GM12878 (cell line): ENCODE data around the gene SENP7. TPM values are rescaled to one million over a fixed set of nuclear protein-coding genes. Genes with fewer than 3 reads are reported as not detected.

ENCODE experiments used
- ATAC-seq: fragments of 200-7000 bp; cut with Tn5 transposase; 3 replicates; pipeline ENCODE4 v1.9.1; 2020; ENCODE audit warnings: mild to moderate bottlenecking, moderate library complexity
- BruUV-seq: library from RNA; stranded (reverse); fragments of 400-500 nt; replicated peaks from 2 replicates; lab custom pipeline; 2021; lab: Mats Ljungman, UMichigan
- CTCF ChIA-PET: fragments of 300-600 bp; sonication (Branson Sonifier 250); formaldehyde crosslinking; extraction: SDS; loops from one replicate; lab custom pipeline; 2021; ENCODE audit warnings: inconsistent platforms; lab: Yijun Ruan, JAX
- POLR2A ChIA-PET: fragments of 350-600 bp; formaldehyde crosslinking; extraction: SDS; loops from one replicate; lab custom pipeline; 2021; ENCODE audit warnings: inconsistent platforms; lab: Charles Lee
- RAD21 ChIA-PET: fragments of 300-600 bp; sonication (Branson Sonifier 250); formaldehyde crosslinking; loops from one replicate; lab custom pipeline; 2023; ENCODE audit warnings: antibody characterized with exemption; ENCODE audit not compliant: unreplicated experiment; lab: Charles Lee
- SMC1A ChIA-PET: fragments of 300-600 bp; sonication (Branson Sonifier 250); formaldehyde crosslinking; loops from one replicate; lab custom pipeline; 2023; ENCODE audit not compliant: unreplicated experiment, uncharacterized antibody; lab: Charles Lee
- DNase-seq: peaks from one replicate; pipeline ENCODE4 v3.0.0-alpha.2; 2011; ENCODE audit warnings: low read depth, low spot score
- FAIRE-seq: peaks from 3 replicates; lab custom pipeline; 2011; peaks lifted over from hg19 to GRCh38; lab: Jason Lieb, UNC
- H2AFZ ChIP-seq: 2 replicates; pipeline ENCODE4 v1.6.0; 2011; ENCODE audit warnings: low read depth, low read length, control low read depth; ENCODE audit not compliant: control insufficient read depth
- H3K27ac ChIP-seq: 2 replicates; pipeline ENCODE4 v1.5.1; 2011; ENCODE audit warnings: control low read depth; ENCODE audit not compliant: control insufficient read depth, insufficient read depth
- H3K27me3 ChIP-seq, 2 experiments: replicated peaks in 1 of 2; 2 replicates each; pipeline versions ENCODE4 v1.6.0 to v1.6.1; 2011; ENCODE audit warnings: low read length in 1 of 2; ENCODE audit not compliant: control insufficient read depth in 2 of 2, insufficient read depth in 2 of 2
- H3K36me3 ChIP-seq, 2 experiments: 2 replicates each; pipeline ENCODE4 v1.5.1; 2011; ENCODE audit warnings: low read length in 1 of 2; ENCODE audit not compliant: control insufficient read depth in 2 of 2, insufficient read depth in 2 of 2
- H3K4me1 ChIP-seq: 2 replicates; pipeline ENCODE4 v1.6.1; 2011; ENCODE audit warnings: mild to moderate bottlenecking, low read length, moderate library complexity, mixed read lengths; ENCODE audit not compliant: control insufficient read depth, insufficient read depth
- H3K4me2 ChIP-seq: 2 replicates; pipeline ENCODE4 v1.6.0; 2011; ENCODE audit warnings: control low read depth; ENCODE audit not compliant: control insufficient read depth, insufficient read depth
- H3K4me3 ChIP-seq: fragments of 200-600 bp; sonication (generic); 2 replicates; pipeline ENCODE4 v1.5.1; 2016
- H3K79me2 ChIP-seq: 2 replicates; pipeline ENCODE4 v1.6.0; 2011; ENCODE audit warnings: low read length; ENCODE audit not compliant: control insufficient read depth, insufficient read depth
- H3K9ac ChIP-seq: 2 replicates; pipeline ENCODE4 v1.8.0; 2011; ENCODE audit warnings: low read length, control low read depth, mixed read lengths; ENCODE audit not compliant: control insufficient read depth, insufficient read depth
- H3K9me3 ChIP-seq: replicated peaks from 3 replicates; pipeline ENCODE4 v1.5.1; 2011; ENCODE audit warnings: mild to moderate bottlenecking, low read length; ENCODE audit not compliant: control insufficient read depth, insufficient read depth
- H4K20me1 ChIP-seq: 2 replicates; pipeline ENCODE4 v1.6.0; 2011; ENCODE audit not compliant: control insufficient read depth, insufficient read depth
- CBFB ChIP-seq: IDR thresholded peaks from 2 replicates; pipeline ENCODE4 v1.6.1; 2016; ENCODE audit warnings: antibody characterized with exemption, low read depth
- CBX3 ChIP-seq: fragments of 200-600 bp; sonication (generic); IDR thresholded peaks from 2 replicates; pipeline ENCODE4 v1.6.1; 2016; ENCODE audit warnings: low read depth, borderline replicate concordance
- CEBPB ChIP-seq, 2 experiments: fragments of 150-350 bp in 1 of 2; IDR thresholded peaks; 2 replicates each; pipeline ENCODE4 v1.6.1; 2012 to 2014; ENCODE audit warnings: low read depth in 2 of 2, low read length in 2 of 2, borderline replicate concordance in 1 of 2, inconsistent platforms in 1 of 2
- HDAC2 ChIP-seq: fragments of 200-600 bp; sonication (generic); IDR thresholded peaks from 2 replicates; pipeline ENCODE4 v1.6.1; 2017
- IRF5 ChIP-seq: fragments of 450-650 bp; IDR thresholded peaks from 2 replicates; pipeline ENCODE4 v1.6.1; 2017; ENCODE audit warnings: borderline replicate concordance
- MEF2B ChIP-seq: fragments of 450-650 bp; IDR thresholded peaks from 2 replicates; pipeline ENCODE4 v1.6.1; 2018; ENCODE audit warnings: mild to moderate bottlenecking, moderate library complexity; ENCODE audit not compliant: partially characterized antibody, poor library complexity, severe bottlenecking
- MTA2 ChIP-seq: fragments of 450-650 bp; IDR thresholded peaks from 2 replicates; pipeline ENCODE4 v1.6.1; 2016; ENCODE audit warnings: low read depth, mild to moderate bottlenecking, moderate library complexity
- NR2C1 ChIP-seq: fragments of 450-650 bp; IDR thresholded peaks from 2 replicates; pipeline ENCODE4 v1.6.1; 2017; ENCODE audit warnings: antibody characterized with exemption, mild to moderate bottlenecking, moderate library complexity
- PKNOX1 ChIP-seq: fragments of 450-650 bp; IDR thresholded peaks from 2 replicates; pipeline ENCODE4 v1.6.1; 2016; ENCODE audit warnings: mild to moderate bottlenecking
- POLR2AphosphoS5 ChIP-seq: IDR thresholded peaks from 2 replicates; pipeline ENCODE4 v1.6.1; 2011; ENCODE audit warnings: mild to moderate bottlenecking, low read length, inconsistent platforms
- RB1 ChIP-seq: fragments of 450-650 bp; formaldehyde crosslinking; IDR thresholded peaks from 2 replicates; pipeline ENCODE4 v1.6.1; 2017; ENCODE audit warnings: mild to moderate bottlenecking, borderline replicate concordance
- SMAD5 ChIP-seq: IDR thresholded peaks from 2 replicates; pipeline ENCODE4 v1.6.1; 2016; ENCODE audit warnings: antibody characterized with exemption, low read depth
- SPI1 ChIP-seq: IDR thresholded peaks from 2 replicates; pipeline ENCODE4 v1.6.1; 2011; ENCODE audit warnings: low read depth, mild to moderate bottlenecking, low read length, moderate library complexity, borderline replicate concordance; ENCODE audit not compliant: insufficient read depth
- SREBF1 ChIP-seq: IDR thresholded peaks from 2 replicates; pipeline ENCODE4 v1.6.1; 2012; ENCODE audit warnings: mild to moderate bottlenecking, low read length
- SREBF2 ChIP-seq: IDR thresholded peaks from 2 replicates; pipeline ENCODE4 v1.6.1; 2012; ENCODE audit warnings: mild to moderate bottlenecking, low read length
- ZBTB40 ChIP-seq: fragments of 450-650 bp; IDR thresholded peaks from 2 replicates; pipeline ENCODE4 v1.6.1; 2016; ENCODE audit warnings: mild to moderate bottlenecking, moderate library complexity, borderline replicate concordance
- ZSCAN29 ChIP-seq: fragments of 450-650 bp; IDR thresholded peaks from 2 replicates; pipeline ENCODE4 v1.6.1; 2017; ENCODE audit warnings: mild to moderate bottlenecking, moderate library complexity
- ZZZ3 ChIP-seq: IDR thresholded peaks from 2 replicates; pipeline ENCODE4 v1.6.1; 2011; ENCODE audit warnings: low read depth; ENCODE audit not compliant: control insufficient read depth, insufficient read length
- WGBS: methylation state at CpG from one replicate; pipeline ENCODE4 v1.1.6; 2016; ENCODE audit warnings: low lambda C conversion rate; ENCODE audit not compliant: insufficient replicate concordance, insufficient coverage; ENCODE audit errors: missing lambda C conversion rate; 5-methylcytosine and 5-hydroxymethylcytosine counted together
- in situ Hi-C: fragments of 300-500 bp; cut with MboI; formaldehyde crosslinking; loops from 9 replicates; pipeline ENCODE4 v1.14.3; 2018; ENCODE audit warnings: mixed read lengths
- intact Hi-C: fragments of 100-400 bp; cut with micrococcal nuclease; formaldehyde crosslinking; loops from one replicate; pipeline ENCODE4 v1.14.2; 2022; ENCODE audit not compliant: unreplicated experiment
- polyA plus RNA-seq, 11 experiments: library from polyadenylated mRNA; depleted of rRNA in 4 of 11; unstranded in 6 of 11; stranded (reverse) in 5 of 11; fragments of >200 nt; fragmentation: Nextera tagmentation in 4 of 11; fragmentation: Illumina TruSeq in 1 of 11; extraction: Ambion mirVana in 4 of 11; extraction: Trizol in 1 of 11; gene quantifications; 1 replicate in 1 of 11; 2 replicates in 10 of 11; pipeline versions ENCODE4 v1.2.1 to v1.2.3, GENCODE V29; 2011 to 2016; ENCODE audit warnings: inconsistent platforms in 2 of 11, missing spikeins in 2 of 11, low read depth in 1 of 11
- total RNA-seq, 4 experiments: library from RNA; depleted of rRNA in 3 of 4; stranded (reverse); fragments of >200 nt in 3 of 4; fragmentation: Illumina TruSeq in 1 of 4; extraction: Trizol in 1 of 4; gene quantifications; 2 replicates each; pipeline versions ENCODE4 v1.2.1 to v1.2.3, GENCODE V29; 2013 to 2021

The SENP7 gene
- total and polyA plus RNA-seq, 10 of the 15 experiments (the other 5 are each of a cell fraction or from before 2014, with no cell fraction given) = 2.6 to 14.7 (median 8.3) TPM

GRCh38 chr3:101513419-101513986 is 491 bp upstream of the SENP7 start:
- TSS peak; percentile 99 for BruUV-seq
- no peak for FAIRE-seq
- ChIA-PET SMC1A (interaction anchor here (0.6 to 1.2 kb wide), 4 partner anchors 9 to 258 kb away, joined by 3 read pairs; partner anchors contain the start of gene TRMT10C), RAD21 (interaction anchor here (0.6 to 0.8 kb wide), 2 partner anchors 60 to 472 kb away, joined by 3 read pairs; partner anchors contain the start of gene PCNP), POLR2A (interaction anchor here (0.8 to 1.2 kb wide), 3 partner anchors 12 to 60 kb away, joined by 3 to 4 read pairs (median 3); partner anchors contain the start of gene TRMT10C), CTCF (interaction anchor here (0.8 to 1.1 kb wide), 3 partner anchors 10 to 208 kb away, joined by 3 read pairs; partner anchors contain the start of gene PCNP)
- peaks cover 5% of the 10 kb centered on the region; the same call in 1 of the 2 replicates for H3K79me2 ChIP-seq
- peak overlapping the region; percentile 97 for H3K4me3 ChIP-seq
- WGBS = 15% methylated on average over 12 of the region's 12 CpGs
- no peaks in the 10 kb centered on the region for H3K36me3 ChIP-seq
- no peak for DNase-seq
- in situ Hi-C loops = no loop called here
- no peaks in the 10 kb centered on the region for H3K27me3 ChIP-seq
- peak overlapping the region; percentile 97 for H3K27ac ChIP-seq
- no peaks in the 10 kb centered on the region for H3K9me3 ChIP-seq
- H2AFZ ChIP-seq = peak overlapping the region; percentile 86
- H4K20me1 ChIP-seq = no peaks in the 10 kb centered on the region
- H3K9ac ChIP-seq = peak overlapping the region; percentile 91
- H3K4me1 ChIP-seq = peaks cover 3% of the 10 kb centered on the region; the same call in 1 of the 2 replicates
- ATAC-seq = peak; percentile 69
- intact Hi-C loops = loop anchor here (1.0 to 2.0 kb wide), 2 partner anchors 61 to 163 kb away; partner anchors contain the start of genes PCNP and ZBTB11
- H3K4me2 ChIP-seq = peak overlapping the region; percentile 71; the same call in 1 of the 2 replicates
- TF ChIP-seq CEBPB (IDR thresholded peaks at IDR 0.05; ENCODE audit: borderline replicate concordance in 1 of 2, low read depth in 2 of 2, low read length in 2 of 2) (no peak), CBFB (no peak; the same call in 1 of the 2 replicates), NR2C1 (no peak), IRF5 (no peak), ZZZ3 (no peak), RB1 (no peak), MEF2B (no peak), POLR2AphosphoS5 (no peak; the same call in 1 of the 2 replicates), ZSCAN29 (no peak), PKNOX1 (no peak), SMAD5 (0 out of 2 replicates have a peak, but pooled peaks have one; percentile 52), SREBF1 (no peak), SREBF2 (no peak), ZBTB40 (peak; percentile 79; the same call in 1 of the 2 replicates), MTA2 (no peak; the same call in none of the 2 replicates), HDAC2 (no peak), SPI1 (peak; percentile 83), CBX3 (no peak)
